ENCODE results near the gene ZNF580. TPM values are rescaled to one million over a fixed set of nuclear protein-coding genes. Genes with fewer than 3 reads are reported as not detected.

ZNF580 gene
- total and polyA plus RNA-seq, 12 donors: 16.5 to 29.9 (median 21.1) TPM

DNA sequence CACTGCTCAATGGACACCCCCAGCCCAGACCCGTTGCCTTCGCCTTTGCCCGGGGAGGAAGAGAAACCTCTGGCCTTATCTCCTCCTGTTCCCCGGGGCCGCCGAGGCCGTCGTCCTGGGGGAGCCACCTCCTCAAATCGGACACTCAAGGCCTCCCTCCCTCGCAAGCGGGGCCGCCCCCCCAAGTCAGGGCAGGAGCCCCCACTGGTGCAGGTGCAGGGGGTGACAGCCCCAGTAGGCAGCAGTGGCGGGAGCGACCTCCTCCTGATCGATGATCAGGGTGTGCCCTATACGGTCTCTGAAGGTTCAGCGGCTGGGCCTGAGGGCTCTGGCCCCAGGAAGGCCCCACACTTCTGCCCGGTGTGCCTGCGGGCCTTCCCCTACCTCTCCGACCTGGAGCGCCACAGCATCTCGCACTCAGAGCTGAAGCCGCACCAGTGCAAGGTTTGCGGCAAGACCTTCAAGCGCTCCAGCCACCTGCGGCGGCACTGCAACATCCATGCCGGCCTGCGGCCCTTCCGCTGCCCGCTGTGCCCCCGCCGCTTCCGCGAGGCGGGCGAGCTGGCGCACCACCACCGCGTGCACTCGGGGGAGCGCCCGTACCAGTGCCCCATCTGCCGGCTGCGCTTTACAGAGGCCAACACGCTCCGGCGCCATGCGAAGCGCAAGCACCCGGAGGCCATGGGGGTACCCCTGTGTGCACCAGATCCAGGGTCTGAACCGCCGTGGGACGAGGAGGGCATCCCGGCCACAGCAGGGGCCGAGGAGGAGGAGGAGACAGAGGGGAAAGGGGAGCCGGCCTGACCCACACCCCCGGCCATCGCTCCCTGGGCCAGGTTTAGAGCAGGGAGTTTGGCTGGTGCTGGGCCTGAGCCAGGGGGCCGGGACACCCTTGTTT lies 38.4 kb upstream of the ZNF580 start:
- Histone ChIP-seq H3K4me1 (peaks cover 4 to 50% (median 38%) of the 10 kb centered on the region in 9 donors), H3K27me3 (no peaks in the 10 kb centered on the region), H3K9me3 (no peaks in the 10 kb centered on the region), H3K4me3 (no peak overlapping the region), H3K36me3 (peaks cover 0 to 19% (median 0%) of the 10 kb centered on the region in 9 donors), H3K27ac (peak overlapping the region in 2 of 10 donors; percentile 97 to 100)
- 92% methylated on average over 56 to 60 of the region's 60 CpGs for WGBS, 2 donors
- no peak for ATAC-seq
- DNase-seq: no peak
- TF ChIP-seq, protein P1, sequence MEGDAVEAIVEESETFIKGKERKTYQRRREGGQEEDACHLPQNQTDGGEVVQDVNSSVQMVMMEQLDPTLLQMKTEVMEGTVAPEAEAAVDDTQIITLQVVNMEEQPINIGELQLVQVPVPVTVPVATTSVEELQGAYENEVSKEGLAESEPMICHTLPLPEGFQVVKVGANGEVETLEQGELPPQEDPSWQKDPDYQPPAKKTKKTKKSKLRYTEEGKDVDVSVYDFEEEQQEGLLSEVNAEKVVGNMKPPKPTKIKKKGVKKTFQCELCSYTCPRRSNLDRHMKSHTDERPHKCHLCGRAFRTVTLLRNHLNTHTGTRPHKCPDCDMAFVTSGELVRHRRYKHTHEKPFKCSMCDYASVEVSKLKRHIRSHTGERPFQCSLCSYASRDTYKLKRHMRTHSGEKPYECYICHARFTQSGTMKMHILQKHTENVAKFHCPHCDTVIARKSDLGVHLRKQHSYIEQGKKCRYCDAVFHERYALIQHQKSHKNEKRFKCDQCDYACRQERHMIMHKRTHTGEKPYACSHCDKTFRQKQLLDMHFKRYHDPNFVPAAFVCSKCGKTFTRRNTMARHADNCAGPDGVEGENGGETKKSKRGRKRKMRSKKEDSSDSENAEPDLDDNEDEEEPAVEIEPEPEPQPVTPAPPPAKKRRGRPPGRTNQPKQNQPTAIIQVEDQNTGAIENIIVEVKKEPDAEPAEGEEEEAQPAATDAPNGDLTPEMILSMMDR (IDR thresholded peaks at IDR 0.05): no peak
- intact Hi-C loops (cut with DNase I): loop anchor here in 1 of 10 donors (10.0 kb wide), 1 partner anchor 88 kb away; no protein-coding TSS in a partner anchor

GRCh38 chr19:55603115-55603514 lies 37.7 kb upstream of the ZNF580 start:
- WGBS, 2 donors: 91 to 92% methylated on average over 21 of the region's 21 CpGs
- Histone ChIP-seq H3K9me3 (no peaks in the 10 kb centered on the region), H3K4me1 (peaks cover 4 to 55% (median 37%) of the 10 kb centered on the region in 9 donors), H3K4me3 (no peak overlapping the region), H3K27ac (no peak overlapping the region), H3K36me3 (peaks cover 0 to 22% (median 0%) of the 10 kb centered on the region in 9 donors), H3K27me3 (no peaks in the 10 kb centered on the region)
- ATAC-seq (no peak), DNase-seq (no peak)
- TF ChIP-seq, protein P1 (IDR thresholded peaks at IDR 0.05): no peak
- intact Hi-C loops (cut with DNase I): loop anchor here in 1 of 10 donors (10.0 kb wide), 1 partner anchor 88 kb away; no protein-coding TSS in a partner anchor

GRCh38 chr19:55603581-55604292 lies 37.1 kb upstream of the ZNF580 start:
- intact Hi-C loops (cut with DNase I): loop anchor here in 1 of 10 donors (10.0 kb wide), 1 partner anchor 89 kb away; no protein-coding TSS in a partner anchor
- WGBS, 2 donors: 74 to 75% methylated on average over 22 of the region's 22 CpGs
- H3K36me3 ChIP-seq: peaks cover 0 to 26% (median 0%) of the 10 kb centered on the region in 9 donors
- peak overlapping the region in 5 of 10 donors; percentile 74 to 85 (median 83) for H3K4me3 ChIP-seq
- H3K27ac ChIP-seq: peak overlapping the region in 7 of 10 donors; percentile 95 to 98 (median 96)
- TF ChIP-seq, protein P1 (IDR thresholded peaks at IDR 0.05): no peak
- H3K4me1 ChIP-seq: peaks cover 4 to 51% (median 31%) of the 10 kb centered on the region in 9 donors
- ATAC-seq: no peak
- no peaks in the 10 kb centered on the region for H3K9me3 ChIP-seq
- no peak for DNase-seq
- H3K27me3 ChIP-seq: no peaks in the 10 kb centered on the region

DNA sequence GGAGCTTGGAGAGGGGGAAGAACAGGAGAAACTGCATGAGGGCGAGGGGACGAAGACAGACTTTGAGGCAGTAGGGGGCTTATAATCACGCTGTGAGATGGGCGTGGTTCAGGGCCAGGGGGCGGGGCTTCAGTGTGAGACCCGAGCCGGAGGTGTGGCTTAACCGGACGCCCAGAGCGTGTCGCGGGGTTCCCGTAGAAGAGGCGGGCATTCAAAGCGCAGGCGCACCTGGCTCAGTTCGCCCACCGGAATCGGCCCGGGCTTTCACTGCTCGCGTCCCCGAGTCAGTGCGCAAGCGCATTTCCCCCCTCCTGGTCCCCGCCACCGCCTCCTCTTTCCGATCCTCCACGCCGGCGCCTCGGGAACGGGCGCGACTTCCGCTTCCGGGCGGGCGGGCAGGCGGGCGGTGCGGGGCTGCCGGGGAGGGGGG lies 35.6 kb upstream of the ZNF580 start:
- 0 to 1% methylated on average over 32 to 41 of the region's 43 CpGs for WGBS, 2 donors
- DNase-seq: peak; percentile 98
- Histone ChIP-seq H3K4me1 (peaks cover 4 to 49% (median 30%) of the 10 kb centered on the region in 9 donors), H3K27ac (peak overlapping the region; percentile 84 to 98 (median 96)), H3K9me3 (peaks cover 0 to 4% (median 0%) of the 10 kb centered on the region in 11 donors), H3K4me3 (peak overlapping the region; percentile 51 to 85 (median 77)), H3K27me3 (no peaks in the 10 kb centered on the region), H3K36me3 (peaks cover 0 to 41% (median 7%) of the 10 kb centered on the region in 9 donors)
- intact Hi-C loops (cut with DNase I): loop anchor here in 4 of 10 donors (1.0 to 10.0 kb wide), 3 partner anchors 88 to 90 kb away; no protein-coding TSS in a partner anchor
- TF ChIP-seq, protein P1 (IDR thresholded peaks at IDR 0.05): no peak
- ATAC-seq: peak; percentile 86 to 93 (median 89)

Data from heart right ventricle (tissue), 16 donors.